GM23248 (cell line): ENCODE data around the gene ROS1.

Source experiments
- EZH2 ChIP-seq: fragments of 200-600 bp; sonication (generic); IDR thresholded peaks from 2 replicates; pipeline ENCODE4 v1.6.1; 2018; ENCODE audit warnings: antibody characterized with exemption, mild to moderate bottlenecking; ENCODE audit not compliant: insufficient read depth, poor library complexity, severe bottlenecking
- EZH2phosphoT487 ChIP-seq: fragments of 200-600 bp; sonication (generic); IDR thresholded peaks from 2 replicates; pipeline ENCODE4 v1.6.1; 2018; ENCODE audit warnings: antibody characterized with exemption, moderate library complexity, mild to moderate bottlenecking, low read depth; ENCODE audit not compliant: insufficient read depth

DNA sequence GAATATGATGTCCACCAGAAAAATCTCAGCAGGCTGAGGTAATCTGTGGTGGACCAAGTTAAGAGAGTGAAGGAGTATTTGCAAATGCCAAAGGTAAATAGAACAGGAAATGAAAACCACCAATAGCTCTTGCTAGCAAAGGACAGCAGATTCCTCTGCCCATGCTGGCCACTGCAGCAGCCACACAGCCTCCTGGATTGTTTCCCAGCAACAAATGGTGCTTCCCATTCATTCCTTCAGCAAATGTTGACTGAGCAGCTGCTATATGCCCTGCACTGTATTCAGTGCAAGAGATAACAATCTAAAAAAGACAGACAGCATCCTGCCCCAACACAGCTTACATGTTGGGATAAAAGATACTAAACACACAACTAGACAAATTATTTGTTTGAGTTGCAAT lies 11.0 kb downstream of the ROS1 start:
- TF ChIP-seq EZH2 (no peak), EZH2phosphoT487 (no peak)
